ENCODE measurements around the gene MIA.

GRCh38 chr19:40733149-40733548, 42.2 kb upstream of the MIA start:
- TF ChIP-seq CTCF (tag by site-specific recombination; IDR thresholded peaks at IDR 0.05) (no peak), YY1 (tag by site-specific recombination; IDR thresholded peaks at IDR 0.05) (no peak), YY2 (tag by site-specific recombination; IDR thresholded peaks at IDR 0.05) (no peak), REST (tag by site-specific recombination; IDR thresholded peaks at IDR 0.05) (no peak), ZNF335 (tag by site-specific recombination; conservative IDR thresholded peaks at IDR 0.05) (no peak), ZNF239 (tag by site-specific recombination; IDR thresholded peaks at IDR 0.05) (no peak), ZNF37A (tag by site-specific recombination; IDR thresholded peaks at IDR 0.05) (no peak), ZBTB49 (tag by site-specific recombination; IDR thresholded peaks at IDR 0.05; ENCODE audit: low read depth) (no peak), ZNF121 (tag by site-specific recombination; IDR thresholded peaks at IDR 0.05) (no peak), ZBTB21 (tag by site-specific recombination; IDR thresholded peaks at IDR 0.05) (no peak), ZNF704 (tag by site-specific recombination; IDR thresholded peaks at IDR 0.05) (no peak), ZNF302 (tag by site-specific recombination; IDR thresholded peaks at IDR 0.05; ENCODE audit: low read depth) (no peak), ZSCAN4 (tag by site-specific recombination; IDR thresholded peaks at IDR 0.05) (no peak), INSM2 (tag by site-specific recombination; IDR thresholded peaks at IDR 0.05) (no peak)
